ENCODE data around the gene TOX3. TPM values are rescaled to one million over a fixed set of nuclear protein-coding genes. Genes with fewer than 3 reads are reported as not detected.

The TOX3 gene
- total RNA-seq, 1 donor from 2014 or later, result 48.1 TPM

DNA sequence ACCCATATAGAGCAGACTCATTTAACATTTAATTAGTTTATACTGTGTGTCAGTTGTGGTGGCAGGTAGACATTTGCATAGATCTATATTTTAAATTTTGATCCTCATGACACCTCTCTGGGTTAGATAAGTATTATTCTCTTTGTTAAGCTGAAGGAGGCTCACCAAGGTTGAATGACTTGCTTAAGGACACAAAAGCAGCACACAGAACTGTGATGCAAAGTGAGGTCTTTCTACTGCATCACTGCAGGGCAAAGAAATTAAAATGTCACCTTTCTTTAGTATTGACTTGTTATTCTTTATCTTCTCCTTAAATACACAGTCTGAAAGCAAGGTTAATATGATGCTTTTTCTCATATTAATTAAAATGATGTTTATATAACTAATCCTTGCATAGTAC lies 8.6 kb upstream of the TOX3 start:
- Mint-ChIP-seq H3K9me3 (peaks cover 5% of the 10 kb centered on the region), H3K36me3 (no peaks in the 10 kb centered on the region), H3K27ac (no peak overlapping the region), H3K4me3 (no peak overlapping the region), H3K27me3 (ENCODE audit: insufficient read depth, low read depth) (peaks cover 3% of the 10 kb centered on the region), H3K4me1 (peaks cover 26% of the 10 kb centered on the region)
- no peak overlapping the region for H3K4me2 ChIP-seq
- no peaks in the 10 kb centered on the region for H4K20me1 ChIP-seq (ENCODE audit: low read depth)
- H3K4me3 ChIP-seq, result no peak overlapping the region
- no peaks in the 10 kb centered on the region for H3K9me3 ChIP-seq (ENCODE audit: low read depth)
- DNase-seq (ENCODE audit: low spot score), result no peak
- peaks cover 28% of the 10 kb centered on the region for H3K4me1 ChIP-seq
- H2AFZ ChIP-seq (replicated peaks), result no peak overlapping the region
- H3K9ac ChIP-seq, result no peak overlapping the region
- H3K27me3 ChIP-seq, result no peaks in the 10 kb centered on the region
- no peaks in the 10 kb centered on the region for H3K36me3 ChIP-seq
- TF ChIP-seq, protein P1, sequence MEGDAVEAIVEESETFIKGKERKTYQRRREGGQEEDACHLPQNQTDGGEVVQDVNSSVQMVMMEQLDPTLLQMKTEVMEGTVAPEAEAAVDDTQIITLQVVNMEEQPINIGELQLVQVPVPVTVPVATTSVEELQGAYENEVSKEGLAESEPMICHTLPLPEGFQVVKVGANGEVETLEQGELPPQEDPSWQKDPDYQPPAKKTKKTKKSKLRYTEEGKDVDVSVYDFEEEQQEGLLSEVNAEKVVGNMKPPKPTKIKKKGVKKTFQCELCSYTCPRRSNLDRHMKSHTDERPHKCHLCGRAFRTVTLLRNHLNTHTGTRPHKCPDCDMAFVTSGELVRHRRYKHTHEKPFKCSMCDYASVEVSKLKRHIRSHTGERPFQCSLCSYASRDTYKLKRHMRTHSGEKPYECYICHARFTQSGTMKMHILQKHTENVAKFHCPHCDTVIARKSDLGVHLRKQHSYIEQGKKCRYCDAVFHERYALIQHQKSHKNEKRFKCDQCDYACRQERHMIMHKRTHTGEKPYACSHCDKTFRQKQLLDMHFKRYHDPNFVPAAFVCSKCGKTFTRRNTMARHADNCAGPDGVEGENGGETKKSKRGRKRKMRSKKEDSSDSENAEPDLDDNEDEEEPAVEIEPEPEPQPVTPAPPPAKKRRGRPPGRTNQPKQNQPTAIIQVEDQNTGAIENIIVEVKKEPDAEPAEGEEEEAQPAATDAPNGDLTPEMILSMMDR (IDR thresholded peaks at IDR 0.05), result no peak
- TF ChIP-seq EZH2phosphoT487 (IDR thresholded peaks at IDR 0.05) (no peak), EZH2 (IDR thresholded peaks at IDR 0.05) (no peak)
- no peak overlapping the region for H3K27ac ChIP-seq
- H3K79me2 ChIP-seq (ENCODE audit: low read depth), result no peaks in the 10 kb centered on the region
- H3F3A ChIP-seq (ENCODE audit: low read depth), result peaks cover 23% of the 10 kb centered on the region

DNA sequence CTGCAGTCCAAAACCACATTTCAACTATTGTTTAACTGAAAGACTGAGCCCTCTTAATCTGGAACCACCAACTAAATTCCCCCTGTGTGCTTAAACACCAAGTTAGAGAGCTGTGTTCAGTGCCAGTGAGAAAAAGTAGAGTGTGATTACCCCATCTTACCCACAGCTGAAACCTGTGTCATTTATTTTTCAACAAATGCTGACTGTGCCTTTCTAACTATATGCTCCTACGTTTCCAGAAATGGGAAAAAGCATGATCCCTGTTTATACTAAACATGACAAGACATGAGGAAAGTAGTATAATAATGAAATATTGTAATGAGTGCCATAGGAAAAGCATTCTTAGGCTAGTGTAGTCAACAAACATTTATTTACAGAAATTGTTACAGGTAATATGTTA lies 7.4 kb upstream of the TOX3 start:
- Histone ChIP-seq H3F3A (ENCODE audit: low read depth) (peaks cover 33% of the 10 kb centered on the region), H3K9ac (no peak overlapping the region), H3K36me3 (no peaks in the 10 kb centered on the region), H4K20me1 (ENCODE audit: low read depth) (no peaks in the 10 kb centered on the region), H3K4me3 (no peak overlapping the region), H3K4me1 (peaks cover 38% of the 10 kb centered on the region), H3K27ac (no peak overlapping the region), H3K27me3 (no peaks in the 10 kb centered on the region), H3K4me2 (no peak overlapping the region), H3K9me3 (ENCODE audit: low read depth) (no peaks in the 10 kb centered on the region), H2AFZ (replicated peaks) (no peak overlapping the region), H3K79me2 (ENCODE audit: low read depth) (peaks cover 3% of the 10 kb centered on the region)
- no peak overlapping the region for H3K27ac Mint-ChIP-seq
- no peaks in the 10 kb centered on the region for H3K36me3 Mint-ChIP-seq
- no peak overlapping the region for H3K4me3 Mint-ChIP-seq
- TF ChIP-seq EZH2phosphoT487 (IDR thresholded peaks at IDR 0.05) (no peak), EZH2 (IDR thresholded peaks at IDR 0.05) (no peak)
- TF ChIP-seq, protein P1 (IDR thresholded peaks at IDR 0.05), result no peak
- no peak for DNase-seq (ENCODE audit: low spot score)
- H3K27me3 Mint-ChIP-seq (ENCODE audit: insufficient read depth, low read depth), result peaks cover 3% of the 10 kb centered on the region
- H3K9me3 Mint-ChIP-seq, result peaks cover 5% of the 10 kb centered on the region
- H3K4me1 Mint-ChIP-seq, result peaks cover 34% of the 10 kb centered on the region

DNA sequence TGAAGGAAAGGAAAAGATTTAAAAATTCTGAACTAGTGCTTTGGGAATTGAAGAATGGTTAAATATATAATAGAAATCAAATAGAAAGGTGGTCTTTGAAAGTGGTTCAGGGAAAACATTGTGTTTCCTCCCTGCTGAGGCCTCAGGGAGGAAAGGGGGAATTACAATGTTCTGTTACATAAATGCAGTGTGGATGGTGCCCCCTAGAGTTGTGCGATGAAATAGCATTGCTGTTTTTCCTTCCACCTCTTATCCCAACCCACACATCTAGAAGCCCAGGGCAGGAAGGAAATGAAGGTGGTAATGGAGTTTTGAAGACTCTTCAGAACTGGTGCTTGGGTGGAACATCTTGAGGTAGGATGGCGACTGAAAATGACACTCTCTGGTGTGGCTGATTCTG lies 6.4 kb upstream of the TOX3 start:
- peak overlapping the region; percentile 34 for H3K27ac Mint-ChIP-seq
- Histone ChIP-seq H3F3A (ENCODE audit: low read depth) (peaks cover 44% of the 10 kb centered on the region), H3K4me1 (peaks cover 46% of the 10 kb centered on the region), H3K9me3 (ENCODE audit: low read depth) (no peaks in the 10 kb centered on the region), H3K9ac (no peak overlapping the region), H4K20me1 (ENCODE audit: low read depth) (peaks cover 5% of the 10 kb centered on the region), H3K4me2 (peak overlapping the region; percentile 32), H2AFZ (replicated peaks) (no peak overlapping the region), H3K36me3 (no peaks in the 10 kb centered on the region), H3K79me2 (ENCODE audit: low read depth) (peaks cover 3% of the 10 kb centered on the region), H3K27me3 (no peaks in the 10 kb centered on the region), H3K4me3 (no peak overlapping the region), H3K27ac (no peak overlapping the region)
- peaks cover 44% of the 10 kb centered on the region for H3K4me1 Mint-ChIP-seq
- no peak for TF ChIP-seq EZH2 (IDR thresholded peaks at IDR 0.05)
- TF ChIP-seq EZH2phosphoT487 (IDR thresholded peaks at IDR 0.05), result no peak
- TF ChIP-seq, protein P1 (IDR thresholded peaks at IDR 0.05), result peak; percentile 68
- peak overlapping the region; percentile 24 for H3K4me3 Mint-ChIP-seq
- H3K27me3 Mint-ChIP-seq (ENCODE audit: insufficient read depth, low read depth), result peaks cover under 1% of the 10 kb centered on the region
- no peak for DNase-seq (ENCODE audit: low spot score)
- no peaks in the 10 kb centered on the region for H3K36me3 Mint-ChIP-seq
- H3K9me3 Mint-ChIP-seq, result peaks cover 4% of the 10 kb centered on the region

Data from neural progenitor cell (in vitro differentiated cells).